B cell (primary cell): ENCODE data around the gene SNAPC1. TPM values are rescaled to one million over a fixed set of nuclear protein-coding genes. Genes with fewer than 3 reads are reported as not detected.

Experiments used
- ATAC-seq: fragments of 200-7000 bp; cut with Tn5 transposase; one replicate; pipeline ENCODE4 v1.10.0; 2021; ENCODE audit warnings: low read depth, mild to moderate bottlenecking, moderate number of reproducible peaks, moderate library complexity
- CTCF ChIA-PET: fragments of 350-600 bp; sonication (Branson Sonifier 250); formaldehyde crosslinking; loops from one replicate; lab custom pipeline; 2021; ENCODE audit warnings: antibody characterized with exemption, inconsistent platforms; lab: Charles Lee
- POLR2A ChIA-PET: fragments of 350-600 bp; sonication (Branson Sonifier 250); formaldehyde crosslinking; loops from one replicate; lab custom pipeline; 2021; ENCODE audit warnings: antibody characterized with exemption; lab: Charles Lee
- DNase-seq: peaks from one replicate; pipeline ENCODE4 v3.0.0; 2013
- H2AFZ ChIP-seq: 2 replicates; pipeline ENCODE4 v1.6.1; 2012; ENCODE audit warnings: mild to moderate bottlenecking, low read depth, low read length; ENCODE audit not compliant: insufficient read depth, poor library complexity, severe bottlenecking
- H3K27ac ChIP-seq, 2 donors: 1 replicate in 1 of 2; 2 replicates in 1 of 2; pipeline ENCODE4 v1.5.1; 2012 to 2013; ENCODE audit warnings: low read length in 2 of 2, mild to moderate bottlenecking in 2 of 2, moderate library complexity in 1 of 2
- H3K27me3 ChIP-seq, 4 experiments: fragments of 200-600 bp in 1 of 4; sonication (generic) in 1 of 4; replicated peaks in 1 of 4; 1 replicate in 2 of 4; 2 replicates in 2 of 4; pipeline versions ENCODE4 v1.6.1 to v1.7.0; 2013 to 2016; ENCODE audit warnings: low read length in 3 of 4, mild to moderate bottlenecking in 2 of 4, mixed read lengths in 1 of 4, moderate library complexity in 1 of 4; ENCODE audit not compliant: insufficient read depth in 4 of 4, control insufficient read depth in 3 of 4; ENCODE audit errors: control extremely low read depth in 1 of 4
- H3K36me3 ChIP-seq, 2 experiments: replicated peaks in 1 of 2; 1 replicate in 1 of 2; 2 replicates in 1 of 2; pipeline versions ENCODE4 v1.6.1 to v1.7.1; 2013; ENCODE audit warnings: low read length in 1 of 2; ENCODE audit not compliant: insufficient read depth in 2 of 2, control insufficient read depth in 1 of 2; ENCODE audit errors: control extremely low read depth in 1 of 2, extremely low read depth in 1 of 2
- H3K4me1 ChIP-seq, 2 donors: fragments of 200-600 bp in 1 of 2; sonication (generic) in 1 of 2; 1 replicate in 1 of 2; 2 replicates in 1 of 2; pipeline versions ENCODE4 v1.5.1 to v1.6.1; 2013 to 2017; ENCODE audit warnings: low read length in 2 of 2; ENCODE audit not compliant: control insufficient read depth in 2 of 2, insufficient read depth in 2 of 2
- H3K4me2 ChIP-seq: replicated peaks from 2 replicates; pipeline ENCODE3; 2012; ENCODE audit warnings: mild to moderate bottlenecking, low read depth, low read length; ENCODE audit not compliant: poor library complexity, severe bottlenecking
- H3K4me3 ChIP-seq, 5 experiments: fragments of 200-600 bp in 1 of 5; sonication (generic) in 1 of 5; 1 replicate in 3 of 5; 2 replicates in 2 of 5; pipeline versions ENCODE4 v1.5.1 to v1.7.0; 2011 to 2016; ENCODE audit warnings: low read length in 4 of 5, mild to moderate bottlenecking in 4 of 5, low read depth in 2 of 5, control low read depth in 1 of 5, moderate library complexity in 1 of 5; ENCODE audit not compliant: insufficient read depth in 1 of 5; ENCODE audit errors: control extremely low read depth in 1 of 5, extremely low read depth in 1 of 5
- H3K79me2 ChIP-seq: fragments of 200-600 bp; sonication (generic); one replicate; pipeline ENCODE4 v1.6.0; 2016; ENCODE audit warnings: low read length; ENCODE audit not compliant: control insufficient read depth, insufficient read depth
- H3K9ac ChIP-seq: fragments of 200-600 bp; sonication (generic); 2 replicates; pipeline ENCODE4 v1.6.1; 2017; ENCODE audit warnings: mild to moderate bottlenecking, low read length, moderate library complexity
- H3K9me3 ChIP-seq, 3 donors: one replicate each; pipeline versions ENCODE4 v1.6.1 to v1.7.1; 2013; ENCODE audit warnings: low read length in 2 of 3; ENCODE audit not compliant: control insufficient read depth in 2 of 3, insufficient read depth in 1 of 3; ENCODE audit errors: control extremely low read depth in 1 of 3
- H4K20me1 ChIP-seq: 2 replicates; pipeline ENCODE4 v1.6.0; 2012; ENCODE audit warnings: mild to moderate bottlenecking, low read length; ENCODE audit not compliant: insufficient read depth, control insufficient read depth, poor library complexity, severe bottlenecking
- H3K27ac Mint-ChIP-seq: one replicate; pipeline ENCODE4 v1.8.0; 2021; ENCODE audit warnings: mixed read lengths
- H3K27me3 Mint-ChIP-seq: one replicate; pipeline ENCODE4 v1.8.0; 2021; ENCODE audit warnings: mixed read lengths
- H3K4me1 Mint-ChIP-seq: one replicate; pipeline ENCODE4 v1.8.0; 2021; ENCODE audit warnings: mixed read lengths
- H3K4me3 Mint-ChIP-seq: one replicate; pipeline ENCODE4 v1.8.0; 2021; ENCODE audit warnings: mixed read lengths
- H3K9me3 Mint-ChIP-seq: one replicate; pipeline ENCODE4 v1.8.0; 2022; ENCODE audit warnings: mixed read lengths; ENCODE audit not compliant: insufficient read depth
- CTCF ChIP-seq: fragments of 200-600 bp; IDR thresholded peaks from one replicate; pipeline ENCODE4 v1.8.0; 2022; ENCODE audit warnings: antibody characterized with exemption, mild to moderate bottlenecking
- EZH2 ChIP-seq: IDR thresholded peaks from 2 replicates; pipeline ENCODE4 v1.6.1; 2012; ENCODE audit warnings: borderline replicate concordance, low read depth, mild to moderate bottlenecking, moderate library complexity, low read length; ENCODE audit not compliant: insufficient read depth, poor library complexity, severe bottlenecking
- WGBS: methylation state at CpG from one replicate; pipeline ENCODE4 v1.1.5; 2013; ENCODE audit warnings: missing lambda C conversion rate; ENCODE audit not compliant: insufficient coverage; 5-methylcytosine and 5-hydroxymethylcytosine counted together
- intact Hi-C: fragments of 100-400 bp; cut with micrococcal nuclease; formaldehyde crosslinking; loops from one replicate; pipeline ENCODE4 v1.10.0; 2022
- polyA plus RNA-seq: library from polyadenylated mRNA; depleted of rRNA; stranded (reverse); fragments of >200 nt; gene quantifications from 2 replicates; pipeline ENCODE4 v1.2.3, GENCODE V29; 2012
- total RNA-seq, 2 donors: library from RNA; stranded (reverse); fragments of 120-200 nt in 1 of 2; gene quantifications; 1 replicate in 1 of 2; 2 replicates in 1 of 2; pipeline versions ENCODE4 v1.2.3 to v1.2.4, GENCODE V29; 2013 to 2022

Gene SNAPC1
- total and polyA plus RNA-seq, 2 donors (not counting 1 experiment from before 2014, with no cell fraction given): 2.6 to 7.1 TPM

GRCh38 chr14:61746881-61747280 is 15.3 kb upstream of the SNAPC1 start:
- no peak overlapping the region for H3K9ac ChIP-seq
- no peaks in the 10 kb centered on the region for H3K27me3 ChIP-seq
- no peak for DNase-seq
- CTCF ChIA-PET: interaction anchor here (1.0 to 1.7 kb wide), 2 partner anchors 12 to 26 kb away, joined by 4 to 6 read pairs; no protein-coding TSS in a partner anchor
- H3K27me3 Mint-ChIP-seq: no peaks in the 10 kb centered on the region
- H3K4me1 Mint-ChIP-seq: peaks cover 25% of the 10 kb centered on the region
- peak overlapping the region in 1 of 2 donors; percentile 19 for H3K27ac ChIP-seq
- H3K9me3 Mint-ChIP-seq: no peaks in the 10 kb centered on the region
- H4K20me1 ChIP-seq: no peaks in the 10 kb centered on the region
- no peak overlapping the region for H3K4me3 Mint-ChIP-seq
- H3K4me3 ChIP-seq: no peak overlapping the region
- peaks cover 11% of the 10 kb centered on the region in 2 donors for H3K4me1 ChIP-seq
- peak overlapping the region; percentile 50 for H3K27ac Mint-ChIP-seq
- peaks cover 18 to 57% of the 10 kb centered on the region in 2 experiments for H3K36me3 ChIP-seq
- intact Hi-C loops: loop anchor here (2.0 kb wide), 1 partner anchor 14 kb away; no protein-coding TSS in a partner anchor
- H3K4me2 ChIP-seq: no peak overlapping the region
- no peak overlapping the region for H2AFZ ChIP-seq
- ATAC-seq: no peak
- TF ChIP-seq CTCF: no peak
- POLR2A ChIA-PET: interaction anchor here (0.6 to 1.2 kb wide), 4 partner anchors 49 to 243 kb away, joined by 3 to 11 read pairs (median 4); no protein-coding TSS in a partner anchor
- H3K9me3 ChIP-seq: no peaks in the 10 kb centered on the region
- peaks cover 12% of the 10 kb centered on the region for H3K79me2 ChIP-seq

GRCh38 chr14:61747342-61747741 is 14.9 kb upstream of the SNAPC1 start:
- ChIA-PET CTCF (no interaction called here), POLR2A (no interaction called here)
- Histone ChIP-seq H3K79me2 (peaks cover 9% of the 10 kb centered on the region), H3K4me2 (no peak overlapping the region), H4K20me1 (no peaks in the 10 kb centered on the region), H2AFZ (no peak overlapping the region), H3K9me3 (no peaks in the 10 kb centered on the region), H3K4me3 (no peak overlapping the region), H3K4me1 (peaks cover 15% of the 10 kb centered on the region in 2 donors), H3K27me3 (no peaks in the 10 kb centered on the region), H3K9ac (no peak overlapping the region), H3K27ac (no peak overlapping the region), H3K36me3 (peaks cover 15 to 53% of the 10 kb centered on the region in 2 experiments)
- no CpG with 5 or more reads among the region's 3 CpGs for WGBS
- Mint-ChIP-seq H3K27ac (no peak overlapping the region), H3K4me3 (no peak overlapping the region), H3K4me1 (peaks cover 29% of the 10 kb centered on the region), H3K9me3 (no peaks in the 10 kb centered on the region), H3K27me3 (no peaks in the 10 kb centered on the region)
- TF ChIP-seq CTCF (no peak), EZH2 (no peak)
- ATAC-seq: no peak
- no peak for DNase-seq
- intact Hi-C loops: loop anchor here (2.0 kb wide), 1 partner anchor 15 kb away; no protein-coding TSS in a partner anchor
